Activated T-cell treated with anti-CD3 and anti-CD28 coated beads, Interleukin-2, amount 50 U/mL, for 48 hours (primary cell): ENCODE measurements around the gene GLIPR1L2.

Experiments
- DNase-seq, 2 experiments: peaks; one replicate each; pipeline ENCODE4 v3.0.0-alpha.2; 2020

The GLIPR1L2 gene

GRCh38 chr12:75479963-75480461 is 89.1 kb downstream of the GLIPR1L2 start:
- DNase-seq = no peak

- DNase-seq = peak; percentile 80 to 84
Measured at GRCh38 chr12:75480469-75480949, 89.6 kb downstream of the GLIPR1L2 start, which contains the start of gene GLIPR1. TSS of gene GLIPR1 (plus strand) at chr12:75480755. CDS start at chr12:75480881, 126 bp downstream.

DNA sequence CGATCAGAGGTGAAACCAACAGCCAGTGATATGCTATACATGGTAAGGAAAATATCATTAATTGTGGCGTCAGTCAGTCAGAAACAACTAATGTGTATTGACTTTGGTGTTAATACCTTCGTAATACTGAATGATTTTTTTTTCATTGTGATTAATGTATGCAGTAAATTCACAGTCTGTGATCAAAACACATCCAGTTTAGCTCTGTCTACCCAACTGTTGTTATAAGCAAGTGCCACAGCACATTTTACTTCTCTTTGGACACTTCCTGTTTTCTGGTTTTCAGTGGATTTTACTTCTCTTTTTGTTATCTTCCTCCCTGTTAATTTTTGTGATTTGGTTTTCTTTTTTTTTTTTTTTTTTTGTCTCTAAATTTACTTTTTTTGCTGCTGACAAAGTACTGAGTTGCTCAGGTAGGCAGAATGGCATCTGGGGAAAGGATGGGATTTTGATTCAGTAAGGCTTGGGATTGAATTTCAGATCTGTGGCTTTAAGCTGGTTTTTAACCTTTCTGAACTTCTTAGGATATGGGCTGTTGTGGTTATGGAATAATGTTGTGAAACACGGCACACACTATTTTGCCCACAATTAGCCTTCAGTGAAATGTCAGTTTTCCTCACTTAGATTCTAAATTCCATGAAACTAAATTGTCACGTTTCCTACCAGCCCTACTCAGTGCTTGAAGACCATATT is 90.3 kb downstream of the GLIPR1L2 start:
- DNase-seq = no peak

- no peak for DNase-seq
Measured at GRCh38 chr12:75481774-75482173, 90.9 kb downstream of the GLIPR1L2 start.
